Measurements from ENCODE around the gene MYH7. TPM values are rescaled to one million over a fixed set of nuclear protein-coding genes. Genes with fewer than 3 reads are reported as not detected.
A peak's percentile ranks its signal among the peaks of the same experiment; 100 is the strongest.

MYH7 gene
- total and polyA plus RNA-seq, 4 donors: 0.02 to 0.42 (median 0.04) TPM

- H3K27me3 ChIP-seq (ENCODE audit: control insufficient read depth in 4 of 4, insufficient read depth in 4 of 4, low read length in 3 of 4): peaks cover 0 to 8% (median 6%) of the 10 kb centered on the region in 4 donors
- DNase-seq (ENCODE audit: low spot score): no peak
- H3K27ac ChIP-seq (ENCODE audit: low read depth in 1 of 2, low read length in 2 of 2): peak within 1 kb of the TSS; percentile 54 to 62
- WGBS: 3% methylated on average over 74 of the region's 74 CpGs
- H3K9ac ChIP-seq (ENCODE audit: low read depth in 1 of 2, low read length in 2 of 2): no peak within 1 kb of the TSS
- H3K36me3 ChIP-seq (ENCODE audit: control insufficient read depth in 4 of 4, insufficient read depth in 3 of 4, low read depth in 1 of 4, low read length in 3 of 4): no peaks in the 10 kb centered on the region
- no peaks in the 10 kb centered on the region for H3K9me3 ChIP-seq (ENCODE audit: control insufficient read depth in 4 of 4, low read length in 3 of 4)
- H3K4me1 ChIP-seq (ENCODE audit: control insufficient read depth in 4 of 4, insufficient read depth in 4 of 4, low read length in 3 of 4): peaks cover 2 to 12% (median 9%) of the 10 kb centered on the region in 4 donors
- TF ChIP-seq EGR1 (IDR thresholded peaks at IDR 0.05; ENCODE audit: low read depth in 2 of 2): no peak
- no peak for TF ChIP-seq MAX (IDR thresholded peaks at IDR 0.05)
- no peak for TF ChIP-seq REST (IDR thresholded peaks at IDR 0.05)
- TF ChIP-seq NR2F2 (IDR thresholded peaks at IDR 0.05): no peak
- no peak for TF ChIP-seq FOXA1 (IDR thresholded peaks at IDR 0.05)
- no peak for TF ChIP-seq GABPA (IDR thresholded peaks at IDR 0.05 in 1 of 2, conservative IDR thresholded peaks at IDR 0.05 in 1 of 2)
- no peak for TF ChIP-seq YY1 (IDR thresholded peaks at IDR 0.05)
- TF ChIP-seq CTCF (IDR thresholded peaks at IDR 0.05; ENCODE audit: low read depth, low read length, missing input control): no peak
- no peak for TF ChIP-seq RXRA (IDR thresholded peaks at IDR 0.05)
- no peak for TF ChIP-seq ATF3 (IDR thresholded peaks at IDR 0.05)
- TF ChIP-seq JUND (IDR thresholded peaks at IDR 0.05): no peak
- H3K4me3 ChIP-seq (ENCODE audit: low read depth in 1 of 3, low read length in 3 of 3): peak within 1 kb of the TSS in 1 of 3 donors; percentile 37
Measured at GRCh38 chr14:23365036-23365731, 70.3 kb downstream of the MYH7 start, which contains the start of gene EFS. TSS of gene EFS (minus strand) at chr14:23365172. CDS start at chr14:23365025, 147 bp downstream.

- no peaks in the 10 kb centered on the region for H3K9me3 ChIP-seq (ENCODE audit: control insufficient read depth in 4 of 4, low read length in 3 of 4)
- H3K4me3 ChIP-seq (ENCODE audit: low read depth in 1 of 3, low read length in 3 of 3): peak overlapping the region in 1 of 3 donors; percentile 37
- H3K36me3 ChIP-seq (ENCODE audit: control insufficient read depth in 4 of 4, insufficient read depth in 3 of 4, low read depth in 1 of 4, low read length in 3 of 4): no peaks in the 10 kb centered on the region
- peaks cover 0 to 8% (median 6%) of the 10 kb centered on the region in 4 donors for H3K27me3 ChIP-seq (ENCODE audit: control insufficient read depth in 4 of 4, insufficient read depth in 4 of 4, low read length in 3 of 4)
- TF ChIP-seq GABPA (IDR thresholded peaks at IDR 0.05 in 1 of 2, conservative IDR thresholded peaks at IDR 0.05 in 1 of 2) (no peak), REST (IDR thresholded peaks at IDR 0.05) (no peak), YY1 (IDR thresholded peaks at IDR 0.05) (no peak), MAX (IDR thresholded peaks at IDR 0.05) (no peak), JUND (IDR thresholded peaks at IDR 0.05) (no peak), RAD21 (IDR thresholded peaks at IDR 0.05) (no peak), FOXA1 (IDR thresholded peaks at IDR 0.05) (no peak), FOXA2 (IDR thresholded peaks at IDR 0.05) (no peak), TAF1 (conservative IDR thresholded peaks at IDR 0.05) (no peak), NR2F2 (IDR thresholded peaks at IDR 0.05) (no peak), ATF3 (IDR thresholded peaks at IDR 0.05) (no peak), HNF4A (conservative IDR thresholded peaks at IDR 0.05) (no peak)
- no peak overlapping the region for H3K9ac ChIP-seq (ENCODE audit: low read depth in 1 of 2, low read length in 2 of 2)
- H3K4me1 ChIP-seq (ENCODE audit: control insufficient read depth in 4 of 4, insufficient read depth in 4 of 4, low read length in 3 of 4): peaks cover 2 to 12% (median 9%) of the 10 kb centered on the region in 4 donors
- no peak for DNase-seq (ENCODE audit: low spot score)
- WGBS: 21% methylated on average over 21 of the region's 21 CpGs
- peak overlapping the region; percentile 54 to 62 for H3K27ac ChIP-seq (ENCODE audit: low read depth in 1 of 2, low read length in 2 of 2)
Measured at GRCh38 chr14:23364164-23365035, 71.1 kb downstream of the MYH7 start.
